ENCODE results near the gene MALSU1. TPM values are rescaled to one million over a fixed set of nuclear protein-coding genes. Genes with fewer than 3 reads are reported as not detected.
A peak's percentile ranks its signal among the peaks of the same experiment; 100 is the strongest.

MALSU1 gene
- total RNA-seq, 1 donor from 2014 or later = 47.2 TPM

- DNase-seq (ENCODE audit: low spot score, unreplicated experiment) = peak; percentile 23
- Mint-ChIP-seq H3K4me1 (ENCODE audit: low read depth) (no peaks in the 10 kb centered on the region), H3K4me3 (ENCODE audit: low read depth) (no peak overlapping the region), H3K27me3 (no peaks in the 10 kb centered on the region), H3K36me3 (ENCODE audit: insufficient read depth) (no peaks in the 10 kb centered on the region), H3K9me3 (ENCODE audit: low read depth) (no peaks in the 10 kb centered on the region), H3K27ac (no peak overlapping the region)
- TF ChIP-seq, protein P1, sequence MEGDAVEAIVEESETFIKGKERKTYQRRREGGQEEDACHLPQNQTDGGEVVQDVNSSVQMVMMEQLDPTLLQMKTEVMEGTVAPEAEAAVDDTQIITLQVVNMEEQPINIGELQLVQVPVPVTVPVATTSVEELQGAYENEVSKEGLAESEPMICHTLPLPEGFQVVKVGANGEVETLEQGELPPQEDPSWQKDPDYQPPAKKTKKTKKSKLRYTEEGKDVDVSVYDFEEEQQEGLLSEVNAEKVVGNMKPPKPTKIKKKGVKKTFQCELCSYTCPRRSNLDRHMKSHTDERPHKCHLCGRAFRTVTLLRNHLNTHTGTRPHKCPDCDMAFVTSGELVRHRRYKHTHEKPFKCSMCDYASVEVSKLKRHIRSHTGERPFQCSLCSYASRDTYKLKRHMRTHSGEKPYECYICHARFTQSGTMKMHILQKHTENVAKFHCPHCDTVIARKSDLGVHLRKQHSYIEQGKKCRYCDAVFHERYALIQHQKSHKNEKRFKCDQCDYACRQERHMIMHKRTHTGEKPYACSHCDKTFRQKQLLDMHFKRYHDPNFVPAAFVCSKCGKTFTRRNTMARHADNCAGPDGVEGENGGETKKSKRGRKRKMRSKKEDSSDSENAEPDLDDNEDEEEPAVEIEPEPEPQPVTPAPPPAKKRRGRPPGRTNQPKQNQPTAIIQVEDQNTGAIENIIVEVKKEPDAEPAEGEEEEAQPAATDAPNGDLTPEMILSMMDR (IDR thresholded peaks at IDR 0.05; ENCODE audit: unreplicated experiment) = peak; percentile 89
These were observed 37.2 kb upstream of the MALSU1 start for GRCh38 chr7:23261843-23262452.

DNA sequence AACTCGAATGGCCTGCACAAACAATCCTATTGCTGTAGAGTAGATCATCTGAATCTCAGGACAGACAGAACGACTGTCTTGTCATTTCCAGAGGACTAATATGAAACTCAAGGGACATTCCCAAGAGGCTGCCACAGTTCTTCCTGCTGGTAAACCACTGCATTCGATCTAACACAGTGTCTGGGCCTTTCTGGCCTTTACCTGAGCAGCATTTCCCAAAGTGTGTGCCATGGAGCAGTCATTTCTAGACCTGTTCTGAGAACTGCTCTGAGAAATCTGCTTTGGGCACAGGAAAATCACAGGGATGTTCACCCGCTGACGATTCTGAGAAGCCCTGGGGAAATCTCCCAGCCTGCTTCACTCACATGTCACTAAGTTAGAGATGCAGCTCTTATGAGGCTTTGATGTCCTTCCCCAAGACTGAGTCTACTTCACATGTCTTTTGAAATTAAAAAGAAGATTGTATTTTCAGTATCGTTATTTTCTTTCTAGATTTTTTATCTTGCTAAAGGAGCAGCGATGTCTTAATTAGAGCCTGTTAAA lies 34.2 kb upstream of the MALSU1 start:
- no peak overlapping the region for H3K4me3 Mint-ChIP-seq (ENCODE audit: low read depth)
- TF ChIP-seq, protein P1 (IDR thresholded peaks at IDR 0.05; ENCODE audit: unreplicated experiment) = no peak
- no peak overlapping the region for H3K27ac Mint-ChIP-seq
- no peaks in the 10 kb centered on the region for H3K4me1 Mint-ChIP-seq (ENCODE audit: low read depth)
- DNase-seq (ENCODE audit: low spot score, unreplicated experiment) = no peak
- H3K27me3 Mint-ChIP-seq = peaks cover 3% of the 10 kb centered on the region
- H3K36me3 Mint-ChIP-seq (ENCODE audit: insufficient read depth) = no peaks in the 10 kb centered on the region
- H3K9me3 Mint-ChIP-seq (ENCODE audit: low read depth) = no peaks in the 10 kb centered on the region

DNA sequence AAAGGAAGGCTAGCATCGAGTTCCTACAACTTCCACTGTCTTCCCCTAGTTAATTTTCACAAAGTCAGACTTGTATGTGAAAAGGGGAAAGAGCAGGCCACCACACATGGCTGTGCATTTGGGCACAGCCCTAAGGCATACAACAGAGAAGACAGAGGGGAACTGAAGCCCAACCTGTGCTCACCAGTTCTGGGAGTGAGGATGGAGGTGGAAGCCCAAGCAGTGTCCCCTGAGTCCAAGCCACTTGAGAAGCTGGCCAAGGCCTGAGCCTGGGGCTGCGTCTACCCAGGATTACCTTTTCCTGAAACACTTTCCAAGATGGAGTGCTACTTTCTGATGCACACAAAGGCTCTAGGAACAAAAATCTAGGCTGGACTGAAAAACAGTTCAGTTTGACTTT lies 32.2 kb upstream of the MALSU1 start:
- H3K4me1 Mint-ChIP-seq (ENCODE audit: low read depth) = no peaks in the 10 kb centered on the region
- H3K9me3 Mint-ChIP-seq (ENCODE audit: low read depth) = no peaks in the 10 kb centered on the region
- H3K36me3 Mint-ChIP-seq (ENCODE audit: insufficient read depth) = no peaks in the 10 kb centered on the region
- peaks cover 7% of the 10 kb centered on the region for H3K27me3 Mint-ChIP-seq
- TF ChIP-seq, protein P1 (IDR thresholded peaks at IDR 0.05; ENCODE audit: unreplicated experiment) = no peak
- DNase-seq (ENCODE audit: low spot score, unreplicated experiment) = no peak
- H3K27ac Mint-ChIP-seq = no peak overlapping the region
- H3K4me3 Mint-ChIP-seq (ENCODE audit: low read depth) = no peak overlapping the region

DNA sequence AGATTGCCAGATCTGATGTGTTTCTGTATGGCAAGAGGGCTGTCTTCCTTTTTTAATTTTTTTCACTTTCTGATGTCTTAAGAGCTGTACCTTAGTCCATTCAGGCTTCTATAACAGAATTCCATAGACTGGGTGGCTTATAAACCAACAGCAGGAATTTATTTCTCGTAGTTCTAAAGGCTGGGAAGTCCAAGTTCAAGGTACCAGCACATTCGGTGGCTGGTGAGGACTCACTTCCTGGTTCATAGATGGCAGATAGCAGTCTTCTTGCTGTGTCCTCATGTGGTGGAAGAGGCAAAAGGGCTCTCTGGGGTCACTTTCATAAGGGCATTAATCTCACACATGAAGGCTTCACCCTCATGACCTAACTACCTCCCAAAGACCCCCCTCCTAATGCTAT lies 31.8 kb upstream of the MALSU1 start:
- no peak overlapping the region for H3K4me3 Mint-ChIP-seq (ENCODE audit: low read depth)
- H3K4me1 Mint-ChIP-seq (ENCODE audit: low read depth) = no peaks in the 10 kb centered on the region
- DNase-seq (ENCODE audit: low spot score, unreplicated experiment) = no peak
- no peaks in the 10 kb centered on the region for H3K9me3 Mint-ChIP-seq (ENCODE audit: low read depth)
- no peaks in the 10 kb centered on the region for H3K36me3 Mint-ChIP-seq (ENCODE audit: insufficient read depth)
- no peak overlapping the region for H3K27ac Mint-ChIP-seq
- H3K27me3 Mint-ChIP-seq = peaks cover 9% of the 10 kb centered on the region
- TF ChIP-seq, protein P1 (IDR thresholded peaks at IDR 0.05; ENCODE audit: unreplicated experiment) = no peak

GRCh38 chr7:23268167-23268566 lies 31.0 kb upstream of the MALSU1 start:
- TF ChIP-seq, protein P1 (IDR thresholded peaks at IDR 0.05; ENCODE audit: unreplicated experiment) = no peak
- no peaks in the 10 kb centered on the region for H3K9me3 Mint-ChIP-seq (ENCODE audit: low read depth)
- H3K4me3 Mint-ChIP-seq (ENCODE audit: low read depth) = no peak overlapping the region
- DNase-seq (ENCODE audit: low spot score, unreplicated experiment) = no peak
- H3K4me1 Mint-ChIP-seq (ENCODE audit: low read depth) = no peaks in the 10 kb centered on the region
- no peaks in the 10 kb centered on the region for H3K36me3 Mint-ChIP-seq (ENCODE audit: insufficient read depth)
- peaks cover 9% of the 10 kb centered on the region for H3K27me3 Mint-ChIP-seq
- H3K27ac Mint-ChIP-seq = no peak overlapping the region
